ENCODE data around the gene RPS25.

Gene RPS25

DNA sequence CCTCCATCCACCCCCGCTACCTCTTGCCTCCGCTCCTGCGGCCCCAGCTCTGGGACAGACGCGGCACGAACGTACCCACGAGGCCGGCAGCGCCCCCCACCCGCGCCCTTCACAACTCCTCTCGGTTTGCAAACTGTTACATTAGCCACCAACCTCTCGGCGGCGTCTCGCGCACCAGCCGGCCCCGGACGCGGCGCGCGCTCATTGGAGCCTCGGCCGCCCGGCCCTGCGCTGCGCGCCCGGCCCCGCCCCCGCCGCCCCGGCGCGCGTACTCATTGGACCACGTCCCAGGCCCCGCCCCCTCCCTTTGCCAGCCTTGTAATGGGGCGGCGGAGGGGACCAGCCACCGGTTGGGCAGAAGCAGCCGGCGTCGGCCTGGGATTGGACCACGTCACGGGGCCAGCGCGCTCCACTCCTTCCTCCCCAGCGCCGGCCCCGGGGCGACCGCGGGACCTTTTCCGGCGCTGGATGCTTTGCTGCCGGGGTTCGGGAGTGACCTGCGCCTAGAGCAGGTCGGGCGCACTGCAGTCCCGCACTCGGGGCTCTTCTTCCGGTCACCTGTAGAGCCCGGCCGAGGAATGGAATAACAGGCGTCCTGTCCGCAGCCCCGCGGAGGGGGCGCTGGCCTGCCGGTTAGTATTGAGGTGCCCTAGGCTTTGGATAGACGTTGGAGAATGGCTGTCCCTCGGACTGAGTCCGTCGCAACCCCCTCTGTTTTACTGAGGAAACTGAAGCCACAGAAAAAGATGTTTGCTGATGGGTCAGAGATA is 39.0 kb upstream of the RPS25 start, which contains the start of gene HYOU1:
HYOU1 (minus strand) TSS at position 206 of the 770 bp plus-strand sequence. CDS start 1,045 bp downstream, outside the sequence.
- peak; percentile 95 for DNase-seq (ENCODE audit: low read depth, low spot score)
- in situ Hi-C loops (cut with HindIII; ENCODE audit: low sequenced_read_pairs), result no loop called here
- H3K4me3 ChIP-seq (ENCODE audit: low read depth, low read length), result peak within 1 kb of the TSS; percentile 85
- TF ChIP-seq, protein P1, sequence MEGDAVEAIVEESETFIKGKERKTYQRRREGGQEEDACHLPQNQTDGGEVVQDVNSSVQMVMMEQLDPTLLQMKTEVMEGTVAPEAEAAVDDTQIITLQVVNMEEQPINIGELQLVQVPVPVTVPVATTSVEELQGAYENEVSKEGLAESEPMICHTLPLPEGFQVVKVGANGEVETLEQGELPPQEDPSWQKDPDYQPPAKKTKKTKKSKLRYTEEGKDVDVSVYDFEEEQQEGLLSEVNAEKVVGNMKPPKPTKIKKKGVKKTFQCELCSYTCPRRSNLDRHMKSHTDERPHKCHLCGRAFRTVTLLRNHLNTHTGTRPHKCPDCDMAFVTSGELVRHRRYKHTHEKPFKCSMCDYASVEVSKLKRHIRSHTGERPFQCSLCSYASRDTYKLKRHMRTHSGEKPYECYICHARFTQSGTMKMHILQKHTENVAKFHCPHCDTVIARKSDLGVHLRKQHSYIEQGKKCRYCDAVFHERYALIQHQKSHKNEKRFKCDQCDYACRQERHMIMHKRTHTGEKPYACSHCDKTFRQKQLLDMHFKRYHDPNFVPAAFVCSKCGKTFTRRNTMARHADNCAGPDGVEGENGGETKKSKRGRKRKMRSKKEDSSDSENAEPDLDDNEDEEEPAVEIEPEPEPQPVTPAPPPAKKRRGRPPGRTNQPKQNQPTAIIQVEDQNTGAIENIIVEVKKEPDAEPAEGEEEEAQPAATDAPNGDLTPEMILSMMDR (IDR thresholded peaks at IDR 0.05; ENCODE audit: low read depth, low read length), result peak; percentile 51

DNA sequence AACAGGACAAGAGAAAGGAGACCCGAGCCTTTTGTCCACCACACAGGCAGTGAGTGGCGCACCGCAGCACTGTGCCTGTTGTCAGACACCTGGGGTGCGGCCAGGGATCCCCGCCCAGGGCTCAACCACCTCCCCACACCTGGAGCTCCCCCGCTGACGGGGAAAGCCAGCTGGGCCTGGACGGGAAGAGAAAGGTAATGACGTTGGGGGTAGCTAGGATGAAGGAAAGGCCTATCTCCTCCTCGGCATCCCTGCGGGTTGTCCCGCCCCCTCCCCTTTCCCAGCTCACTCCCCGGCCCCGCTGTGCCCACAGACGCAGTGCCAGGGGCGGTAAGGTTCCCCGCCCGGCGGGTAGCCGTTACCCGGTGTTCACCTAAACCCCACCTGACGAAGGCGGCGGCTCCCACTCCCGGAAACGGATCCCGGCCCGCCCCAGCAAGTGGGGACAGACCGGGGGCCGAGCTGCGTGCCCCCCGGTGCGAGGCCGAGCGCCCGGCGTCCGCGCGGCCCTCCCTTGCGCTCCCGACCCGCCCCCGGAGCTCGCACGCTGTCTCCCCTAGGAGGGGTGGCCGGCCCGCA is 38.4 kb upstream of the RPS25 start:
- no peak for DNase-seq (ENCODE audit: low read depth, low spot score)
- in situ Hi-C loops (cut with HindIII; ENCODE audit: low sequenced_read_pairs), result no loop called here
- peak overlapping the region; percentile 73 for H3K4me3 ChIP-seq (ENCODE audit: low read depth, low read length)
- TF ChIP-seq, protein P1 (IDR thresholded peaks at IDR 0.05; ENCODE audit: low read depth, low read length), result no peak

DNA sequence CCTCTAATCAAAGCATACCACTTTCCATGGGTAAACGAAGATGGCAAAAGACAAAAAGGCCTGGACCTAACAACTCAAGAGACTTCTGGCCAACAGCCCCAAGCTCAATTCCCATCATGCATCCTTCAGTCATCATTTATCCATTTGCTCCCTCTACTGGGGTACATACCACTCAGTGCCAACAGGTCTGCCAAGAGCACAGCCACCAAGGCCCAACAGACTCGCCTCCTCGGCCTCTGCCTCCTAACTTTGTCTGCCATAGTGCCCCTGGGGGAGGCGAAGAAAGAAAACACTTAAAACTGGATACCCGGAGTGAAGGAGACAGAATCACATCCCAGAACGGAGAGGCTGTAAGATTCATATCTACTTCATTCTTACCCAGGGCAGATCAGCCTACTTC is 37.8 kb upstream of the RPS25 start:
- DNase-seq (ENCODE audit: low read depth, low spot score), result peak; percentile 24
- peak overlapping the region; percentile 73 for H3K4me3 ChIP-seq (ENCODE audit: low read depth, low read length)
- in situ Hi-C loops (cut with HindIII; ENCODE audit: low sequenced_read_pairs), result no loop called here
- TF ChIP-seq, protein P1 (IDR thresholded peaks at IDR 0.05; ENCODE audit: low read depth, low read length), result peak; percentile 5

DNA sequence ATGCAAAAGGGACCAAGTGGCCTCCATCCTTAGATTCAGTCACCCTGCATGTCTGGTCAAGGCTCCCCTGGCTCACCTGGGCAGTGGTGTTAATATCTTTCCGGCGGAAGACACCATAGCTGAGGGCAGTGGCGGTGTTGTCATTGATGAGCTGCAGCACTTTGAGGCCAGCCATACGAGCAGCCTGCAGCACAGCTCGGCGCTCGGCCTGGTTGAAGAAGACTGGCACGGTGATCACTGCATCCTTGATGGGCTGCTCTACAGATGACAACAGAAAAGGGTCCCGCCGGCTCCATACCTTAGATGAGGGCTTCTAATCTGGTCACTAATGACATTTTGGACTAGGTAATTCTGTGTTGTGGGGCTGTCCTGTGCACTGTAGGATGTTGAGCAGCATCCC is 36.3 kb upstream of the RPS25 start:
- TF ChIP-seq, protein P1 (IDR thresholded peaks at IDR 0.05; ENCODE audit: low read depth, low read length), result no peak
- no peak overlapping the region for H3K4me3 ChIP-seq (ENCODE audit: low read depth, low read length)
- in situ Hi-C loops (cut with HindIII; ENCODE audit: low sequenced_read_pairs), result no loop called here
- no peak for DNase-seq (ENCODE audit: low read depth, low spot score)

DNA sequence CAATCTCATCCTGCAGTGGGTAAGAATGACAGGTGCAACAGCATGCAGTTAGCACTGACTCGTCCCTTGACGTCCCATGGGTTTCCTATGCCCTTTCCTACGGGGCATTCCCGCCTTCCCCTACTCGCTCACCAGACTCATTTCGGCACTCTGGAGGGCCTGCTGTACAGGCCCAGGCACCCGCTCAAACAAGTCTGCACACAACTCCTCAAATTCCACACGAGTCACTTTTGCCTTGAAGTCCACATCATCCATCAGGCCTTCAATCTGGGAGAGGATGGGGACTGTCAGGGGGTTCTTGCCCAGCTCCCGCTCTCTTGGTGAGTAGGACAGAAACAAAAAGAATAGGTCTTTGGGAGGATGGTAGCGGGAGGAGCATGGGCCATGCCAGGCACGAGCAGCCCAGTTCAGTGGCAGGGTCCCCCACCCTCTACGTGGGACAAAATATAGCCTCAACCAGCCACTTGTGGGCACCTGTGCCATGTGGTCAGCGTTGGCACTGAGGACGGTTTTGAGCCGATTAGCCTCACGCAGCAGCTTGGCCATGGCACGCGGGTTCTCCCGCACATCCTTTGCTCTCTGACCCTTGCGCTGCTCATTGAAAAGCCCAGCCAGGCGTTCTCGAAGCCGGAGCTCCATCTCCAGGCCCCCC is 34.1 kb upstream of the RPS25 start:
- H3K4me3 ChIP-seq (ENCODE audit: low read depth, low read length), result no peak overlapping the region
- DNase-seq (ENCODE audit: low read depth, low spot score), result no peak
- TF ChIP-seq, protein P1 (IDR thresholded peaks at IDR 0.05; ENCODE audit: low read depth, low read length), result no peak
- in situ Hi-C loops (cut with HindIII; ENCODE audit: low sequenced_read_pairs), result no loop called here

DNA sequence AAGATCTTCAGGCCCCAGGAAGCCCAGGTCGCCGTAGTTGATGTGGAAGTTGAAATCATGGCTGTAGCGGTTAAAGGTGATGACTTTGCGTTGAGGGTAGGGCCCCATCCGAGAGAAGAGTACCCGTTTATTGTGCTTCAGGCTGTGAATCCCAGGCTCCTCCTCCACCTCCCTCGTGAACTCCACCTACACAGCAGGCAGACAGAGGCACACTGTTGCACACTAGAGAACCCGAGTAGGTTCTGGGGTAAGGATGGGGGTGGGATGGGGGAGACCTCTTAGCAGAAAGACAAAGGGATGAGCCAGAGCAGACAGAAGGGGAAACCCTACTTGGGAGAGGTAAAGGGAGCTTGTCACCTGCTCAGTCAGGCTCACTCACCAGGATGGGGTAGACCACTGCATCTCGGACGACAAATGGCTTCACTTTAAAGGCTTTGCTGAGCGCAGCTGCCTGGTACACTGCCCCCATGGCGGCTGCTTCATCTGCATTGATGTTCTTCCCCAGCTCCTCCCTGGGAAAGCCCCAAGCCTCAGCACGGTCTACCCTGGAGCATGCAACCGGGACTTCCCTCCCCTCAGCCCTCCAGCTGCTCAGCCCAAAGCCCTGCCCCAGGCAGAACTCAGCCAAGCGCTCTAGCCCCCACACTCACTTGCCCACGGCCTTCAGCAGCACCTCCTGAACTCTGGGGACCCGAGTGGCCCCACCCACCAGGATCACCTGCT is 33.5 kb upstream of the RPS25 start:
- no peak for DNase-seq (ENCODE audit: low read depth, low spot score)
- TF ChIP-seq, protein P1 (IDR thresholded peaks at IDR 0.05; ENCODE audit: low read depth, low read length), result no peak
- no peak overlapping the region for H3K4me3 ChIP-seq (ENCODE audit: low read depth, low read length)
- in situ Hi-C loops (cut with HindIII; ENCODE audit: low sequenced_read_pairs), result no loop called here

All from astrocyte of the spinal cord (primary cell).